Measurements from ENCODE around the gene RHCG. TPM values are rescaled to one million over a fixed set of nuclear protein-coding genes. Genes with fewer than 3 reads are reported as not detected.

RHCG gene
- total and polyA plus RNA-seq, 2 of the 4 experiments (the other 2 are of a cell fraction) = not detected

DNA sequence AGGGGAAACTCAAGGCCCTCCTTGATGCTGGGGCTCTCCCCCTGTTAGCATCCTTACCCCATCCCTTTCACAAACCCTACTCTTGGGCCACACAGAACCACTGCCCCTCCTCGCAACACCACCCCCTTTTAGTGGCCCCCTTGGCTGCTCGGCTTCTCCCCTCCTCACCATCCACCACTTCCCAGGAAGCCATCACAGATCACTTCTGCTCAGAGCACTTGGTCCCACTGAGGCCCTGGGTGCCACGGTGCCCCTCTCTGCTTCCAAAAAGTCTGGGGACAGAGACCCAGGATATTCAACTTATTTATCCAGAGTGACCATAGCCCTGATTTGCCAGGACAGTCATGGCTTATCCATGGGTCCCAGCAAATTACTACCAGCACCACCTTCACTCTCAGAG lies 2.4 kb downstream of the RHCG start:
- Histone ChIP-seq H3K14ac (replicated peaks; ENCODE audit: low read depth, low read length) (no peak overlapping the region), H2BK20ac (ENCODE audit: low read depth, low read length) (no peak overlapping the region), H3K36me3 (ENCODE audit: control insufficient read depth, insufficient read depth, low read length) (no peaks in the 10 kb centered on the region), H3K4me3 (ENCODE audit: insufficient read depth, low read depth, low read length) (no peak overlapping the region), H4K91ac (ENCODE audit: insufficient read depth, low read depth, low read length) (no peak overlapping the region), H3K56ac (ENCODE audit: extremely low read depth, insufficient read depth, low read length) (no peak overlapping the region), H3K4me2 (ENCODE audit: low read depth, low read length) (no peak overlapping the region), H4K20me1 (ENCODE audit: insufficient read depth, low read length) (no peaks in the 10 kb centered on the region), H4K5ac (ENCODE audit: low read depth, low read length) (no peak overlapping the region), H2BK15ac (ENCODE audit: low read depth, low read length) (no peak overlapping the region), H3K9me1 (ENCODE audit: insufficient read depth, low read length) (no peaks in the 10 kb centered on the region; the same call in 1 of the 2 replicates), H4K8ac (ENCODE audit: low read depth in 2 of 2, low read length in 2 of 2) (no peak overlapping the region), H3K27me3 (ENCODE audit: control insufficient read depth, insufficient read depth, low read length) (peaks cover 55% of the 10 kb centered on the region), H2AK5ac (ENCODE audit: low read depth, low read length) (no peak overlapping the region), H3K79me1 (ENCODE audit: low read depth in 1 of 2, low read length in 2 of 2) (no peaks in the 10 kb centered on the region), H2AFZ (replicated peaks; ENCODE audit: low read length, poor library complexity) (no peak overlapping the region), H2AK9ac (replicated peaks; ENCODE audit: low read depth, low read length, poor library complexity) (no peak overlapping the region), H3K4ac (ENCODE audit: low read depth, low read length) (no peak overlapping the region), H3K27ac (ENCODE audit: insufficient read depth, low read length) (no peak overlapping the region), H2BK5ac (ENCODE audit: low read depth, low read length, poor library complexity, severe bottlenecking) (no peak overlapping the region), H3K9me3 (ENCODE audit: control insufficient read depth, insufficient read depth, low read length) (no peaks in the 10 kb centered on the region), H3K9ac (ENCODE audit: low read depth, low read length) (no peak overlapping the region), H3K18ac (ENCODE audit: low read depth, low read length) (no peak overlapping the region), H3K4me1 (ENCODE audit: control insufficient read depth, insufficient read depth, low read length) (no peaks in the 10 kb centered on the region), H3K23ac (ENCODE audit: low read depth, low read length) (no peak overlapping the region), H2BK120ac (ENCODE audit: low read depth, low read length) (no peak overlapping the region)
- ChIA-PET POLR2A (ENCODE audit: unreplicated experiment) (no interaction called here), CTCF (no interaction called here)
- 67% methylated on average over 1 of the region's 3 CpGs; no CpG with 5 or more reads in 1 of the 2 experiments for WGBS, 2 experiments (ENCODE audit: extremely low coverage in 2 of 2, insufficient read length in 1 of 2)
- TF ChIP-seq MXI1 (IDR thresholded peaks at IDR 0.05; ENCODE audit: borderline replicate concordance, low read depth, low read length) (no peak), BHLHE40 (IDR thresholded peaks at IDR 0.05; ENCODE audit: low read depth, low read length) (no peak), RCOR1 (IDR thresholded peaks at IDR 0.05; ENCODE audit: insufficient replicate concordance, low read length) (no peak), FOS (IDR thresholded peaks at IDR 0.05; ENCODE audit: low read depth, low read length) (no peak), CHD1 (IDR thresholded peaks at IDR 0.05; ENCODE audit: low read depth, low read length) (no peak), RAD21 (IDR thresholded peaks at IDR 0.05; ENCODE audit: low read length) (no peak), NFE2L2 (IDR thresholded peaks at IDR 0.05; ENCODE audit: low read depth, low read length) (no peak), CEBPB (IDR thresholded peaks at IDR 0.05; ENCODE audit: low read depth, low read length) (no peak)
- TF ChIP-seq, protein P1, sequence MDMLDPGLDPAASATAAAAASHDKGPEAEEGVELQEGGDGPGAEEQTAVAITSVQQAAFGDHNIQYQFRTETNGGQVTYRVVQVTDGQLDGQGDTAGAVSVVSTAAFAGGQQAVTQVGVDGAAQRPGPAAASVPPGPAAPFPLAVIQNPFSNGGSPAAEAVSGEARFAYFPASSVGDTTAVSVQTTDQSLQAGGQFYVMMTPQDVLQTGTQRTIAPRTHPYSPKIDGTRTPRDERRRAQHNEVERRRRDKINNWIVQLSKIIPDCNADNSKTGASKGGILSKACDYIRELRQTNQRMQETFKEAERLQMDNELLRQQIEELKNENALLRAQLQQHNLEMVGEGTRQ (IDR thresholded peaks at IDR 0.05; ENCODE audit: low read depth, low read length) = no peak
- no peak for DNase-seq
- dilution Hi-C loops (cut with HindIII; ENCODE audit: low sequenced_read_pairs, unreplicated experiment) (no loop called here), intact Hi-C loops (cut with micrococcal nuclease) (no loop called here), in situ Hi-C loops (cut with MboI; ENCODE audit: low sequenced_read_pairs) (no loop called here)
- no peak for ATAC-seq (ENCODE audit: low read depth)
- no TSS peak for BruUV-seq (replicated peaks)
